KOPT-K1 (cell line): Measurements from ENCODE around the gene SLC25A41.

Experiments used
- H3K27ac ChIP-seq: fragments of 200-600 bp; sonication (generic); 2 replicates; pipeline ENCODE4 v1.5.1; 2016; ENCODE audit warnings: antibody characterized with exemption, mild to moderate bottlenecking, low read depth, low read length; ENCODE audit not compliant: poor library complexity, severe bottlenecking
- H3K36me3 ChIP-seq: fragments of 200-600 bp; sonication (generic); 2 replicates; pipeline ENCODE4 v1.5.1; 2017; ENCODE audit warnings: antibody characterized with exemption, mild to moderate bottlenecking, low read length, moderate library complexity; ENCODE audit not compliant: insufficient read depth
- H3K9me3 ChIP-seq: fragments of 200-600 bp; sonication (generic); 2 replicates; pipeline ENCODE4 v1.5.1; 2017; ENCODE audit warnings: antibody characterized with exemption, low read length, mild to moderate bottlenecking; ENCODE audit not compliant: insufficient read depth, poor library complexity, severe bottlenecking

SLC25A41 gene

DNA sequence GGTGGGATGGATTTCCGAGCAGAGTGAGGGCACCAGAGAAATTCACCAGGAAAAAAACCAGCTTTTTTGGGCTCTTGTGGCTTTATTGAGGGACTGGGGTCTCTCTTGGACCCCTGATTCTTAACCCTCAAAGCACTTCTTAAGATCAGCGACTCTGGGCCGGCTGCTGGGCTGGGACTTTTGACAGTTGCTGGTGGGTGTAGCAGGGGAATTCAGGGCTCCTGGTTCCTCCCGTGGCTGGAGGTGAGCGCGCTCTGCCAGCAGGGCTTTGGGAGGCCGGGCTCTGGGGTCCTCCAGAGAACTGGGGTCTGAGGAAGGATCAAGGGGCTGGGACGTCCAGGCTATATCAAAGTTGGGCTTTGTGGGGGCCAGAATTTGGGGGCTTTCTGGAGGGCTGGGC, 33.8 kb upstream of the SLC25A41 start:
- Histone ChIP-seq H3K36me3 (peaks cover 45% of the 10 kb centered on the region), H3K9me3 (no peaks in the 10 kb centered on the region), H3K27ac (no peak overlapping the region)

DNA sequence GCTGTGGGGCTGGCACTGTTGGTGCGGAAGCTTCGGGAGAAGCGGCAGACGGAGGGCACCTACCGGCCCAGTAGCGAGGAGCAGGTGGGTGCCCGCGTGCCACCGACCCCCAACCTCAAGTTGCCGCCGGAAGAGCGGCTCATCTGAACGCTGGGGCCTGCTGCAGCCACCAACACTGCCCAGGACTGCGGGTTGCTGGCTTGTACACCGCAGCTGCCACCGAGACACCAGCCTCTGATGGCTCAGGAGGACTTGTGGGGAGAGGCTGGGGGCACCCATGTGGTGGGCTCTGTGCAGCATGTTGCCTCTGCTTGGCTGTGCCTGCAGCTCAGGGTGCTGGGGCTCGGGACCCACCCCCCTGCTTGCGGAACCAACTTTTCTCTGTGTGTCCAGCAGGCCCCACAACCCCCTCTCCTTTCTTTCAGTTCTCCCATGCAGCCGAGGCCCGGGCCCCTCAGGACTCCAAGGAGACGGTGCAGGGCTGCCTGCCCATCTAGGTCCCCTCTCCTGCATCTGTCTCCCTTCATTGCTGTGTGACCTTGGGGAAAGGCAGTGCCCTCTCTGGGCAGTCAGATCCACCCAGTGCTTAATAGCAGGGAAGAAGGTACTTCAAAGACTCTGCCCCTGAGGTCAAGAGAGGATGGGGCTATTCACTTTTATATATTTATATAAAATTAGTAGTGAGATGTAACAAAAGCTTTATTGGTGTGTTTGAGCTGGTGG, 33.1 kb upstream of the SLC25A41 start:
- Histone ChIP-seq H3K36me3 (peaks cover 42% of the 10 kb centered on the region), H3K9me3 (no peaks in the 10 kb centered on the region), H3K27ac (no peak overlapping the region)

DNA sequence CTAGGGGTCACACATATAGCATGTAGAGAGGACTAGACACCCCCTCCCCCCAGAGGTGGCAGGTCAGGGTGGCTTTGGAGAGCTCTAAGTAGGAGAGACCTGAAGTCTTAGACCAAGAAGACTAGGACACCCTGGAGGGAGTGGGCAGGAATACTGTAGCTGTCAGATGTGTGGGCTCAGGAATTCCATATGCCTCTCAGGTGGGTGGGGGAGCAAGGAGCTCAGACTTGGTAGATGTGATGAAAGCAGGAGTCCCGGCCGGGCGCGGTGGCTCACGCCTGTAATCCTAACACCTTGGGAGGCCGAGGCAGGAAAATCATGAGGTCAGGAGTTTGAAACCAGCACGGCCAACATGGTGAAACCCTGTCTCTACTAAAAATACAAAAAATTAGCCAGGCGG, 32.1 kb upstream of the SLC25A41 start:
- peaks cover 34% of the 10 kb centered on the region; the same call in 1 of the 2 replicates for H3K36me3 ChIP-seq
- no peak overlapping the region for H3K27ac ChIP-seq
- no peaks in the 10 kb centered on the region for H3K9me3 ChIP-seq

DNA sequence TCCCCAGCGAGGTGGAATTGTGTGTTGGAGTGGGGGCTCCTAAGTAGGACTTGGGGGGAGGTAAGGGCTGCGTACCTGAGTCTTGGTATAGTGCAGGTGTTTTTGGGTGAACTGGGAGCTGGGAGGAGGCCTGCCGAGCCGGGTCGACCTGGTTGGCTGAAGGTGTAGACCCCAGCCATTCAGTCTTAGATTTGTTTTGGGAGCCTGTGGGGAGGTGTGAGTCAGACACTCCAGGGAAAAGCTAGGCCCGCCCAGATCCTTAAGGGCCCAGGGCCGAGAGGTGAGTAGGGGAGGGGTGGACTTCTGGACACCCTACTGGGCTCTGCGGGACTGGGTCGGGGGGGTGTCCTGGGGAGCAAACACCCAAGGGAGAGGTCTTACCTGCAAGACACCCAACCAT, 31.4 kb upstream of the SLC25A41 start:
- Histone ChIP-seq H3K9me3 (no peaks in the 10 kb centered on the region), H3K27ac (no peak overlapping the region), H3K36me3 (peaks cover 29% of the 10 kb centered on the region; the same call in 1 of the 2 replicates)

DNA sequence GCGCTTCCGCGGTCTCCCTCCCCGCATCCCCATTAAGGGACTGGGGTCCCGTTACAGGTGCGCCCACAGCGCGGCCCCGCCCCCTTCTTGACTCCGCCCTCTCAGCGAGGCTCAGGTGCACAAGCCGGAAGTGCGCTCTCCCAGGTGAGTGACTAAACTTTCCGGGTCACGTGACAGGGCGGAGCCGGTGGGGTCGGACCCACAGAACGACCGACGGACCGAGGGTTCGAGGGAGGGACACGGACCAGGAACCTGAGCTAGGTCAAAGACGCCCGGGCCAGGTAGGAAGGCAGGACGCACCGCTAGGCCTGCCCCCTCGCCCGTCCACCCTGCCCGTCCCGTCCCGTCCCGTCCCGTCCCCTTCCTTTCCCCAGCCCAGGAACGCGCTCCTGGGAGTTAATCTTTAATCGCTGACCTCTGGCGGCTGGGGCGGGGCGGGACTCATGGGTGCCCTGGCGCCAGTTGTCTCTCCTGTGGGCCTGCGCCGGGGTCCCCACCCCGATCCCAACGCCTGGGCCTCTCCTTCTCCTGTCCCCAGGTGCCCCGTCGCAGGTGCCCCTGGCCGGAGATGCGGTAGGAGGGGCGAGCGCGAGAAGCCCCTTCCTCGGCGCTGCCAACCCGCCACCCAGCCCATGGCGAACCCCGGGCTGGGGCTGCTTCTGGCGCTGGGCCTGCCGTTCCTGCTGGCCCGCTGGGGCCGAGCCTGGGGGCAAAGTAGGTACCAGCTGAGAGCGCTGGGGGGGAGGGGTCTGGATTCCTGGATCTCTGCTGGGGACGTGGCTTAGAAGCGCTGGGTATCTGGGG, 30.7 kb upstream of the SLC25A41 start, which contains the start of gene CRB3:
TSS of gene CRB3 (plus strand) at position 202 of the 804 bp plus-strand sequence. CDS start at position 633, 431 bp downstream.
- Histone ChIP-seq H3K9me3 (no peaks in the 10 kb centered on the region), H3K36me3 (peaks cover 22% of the 10 kb centered on the region; the same call in 1 of the 2 replicates), H3K27ac (no peak within 1 kb of the TSS)

DNA sequence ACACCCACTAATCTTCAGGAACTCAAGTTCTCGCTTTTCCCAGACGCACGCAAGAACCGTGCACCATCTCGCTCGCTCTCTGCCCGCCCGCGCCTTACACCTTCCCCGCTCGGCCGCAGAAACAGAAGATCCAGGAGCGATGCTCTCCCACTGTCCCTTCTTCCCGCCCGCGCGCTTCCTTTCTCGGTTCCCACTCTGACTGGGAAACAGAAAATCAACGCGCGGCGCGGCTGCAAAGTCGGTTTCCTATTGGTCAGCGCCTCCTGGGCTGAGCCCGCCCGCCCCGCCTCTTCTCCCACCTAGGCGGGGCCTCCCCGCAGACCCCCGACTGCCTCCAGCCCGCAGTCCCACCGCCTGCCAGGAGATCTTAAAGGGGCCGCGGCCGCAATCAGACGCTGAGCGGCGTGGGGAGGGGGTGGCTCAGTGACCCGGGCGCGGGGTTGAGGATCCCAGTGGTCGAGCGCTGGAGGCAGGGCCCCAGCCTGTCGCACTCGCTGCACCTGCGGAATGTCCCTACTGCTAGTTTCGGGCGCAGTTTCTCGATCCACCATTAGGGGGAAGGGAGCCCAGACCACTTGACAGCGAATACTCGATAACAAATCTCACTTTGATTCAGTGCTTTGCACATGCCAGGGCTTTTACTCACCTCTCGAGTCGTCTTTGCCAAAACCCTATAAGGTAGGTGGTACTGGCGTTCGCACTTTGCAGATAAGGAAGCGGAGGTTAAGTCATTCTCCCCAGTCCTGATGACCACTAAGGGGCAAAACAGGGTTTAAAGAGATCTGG, 26.7 kb upstream of the SLC25A41 start:
- H3K36me3 ChIP-seq: peaks cover 10% of the 10 kb centered on the region; the same call in 1 of the 2 replicates
- no peaks in the 10 kb centered on the region for H3K9me3 ChIP-seq
- H3K27ac ChIP-seq: peak overlapping the region; percentile 76

DNA sequence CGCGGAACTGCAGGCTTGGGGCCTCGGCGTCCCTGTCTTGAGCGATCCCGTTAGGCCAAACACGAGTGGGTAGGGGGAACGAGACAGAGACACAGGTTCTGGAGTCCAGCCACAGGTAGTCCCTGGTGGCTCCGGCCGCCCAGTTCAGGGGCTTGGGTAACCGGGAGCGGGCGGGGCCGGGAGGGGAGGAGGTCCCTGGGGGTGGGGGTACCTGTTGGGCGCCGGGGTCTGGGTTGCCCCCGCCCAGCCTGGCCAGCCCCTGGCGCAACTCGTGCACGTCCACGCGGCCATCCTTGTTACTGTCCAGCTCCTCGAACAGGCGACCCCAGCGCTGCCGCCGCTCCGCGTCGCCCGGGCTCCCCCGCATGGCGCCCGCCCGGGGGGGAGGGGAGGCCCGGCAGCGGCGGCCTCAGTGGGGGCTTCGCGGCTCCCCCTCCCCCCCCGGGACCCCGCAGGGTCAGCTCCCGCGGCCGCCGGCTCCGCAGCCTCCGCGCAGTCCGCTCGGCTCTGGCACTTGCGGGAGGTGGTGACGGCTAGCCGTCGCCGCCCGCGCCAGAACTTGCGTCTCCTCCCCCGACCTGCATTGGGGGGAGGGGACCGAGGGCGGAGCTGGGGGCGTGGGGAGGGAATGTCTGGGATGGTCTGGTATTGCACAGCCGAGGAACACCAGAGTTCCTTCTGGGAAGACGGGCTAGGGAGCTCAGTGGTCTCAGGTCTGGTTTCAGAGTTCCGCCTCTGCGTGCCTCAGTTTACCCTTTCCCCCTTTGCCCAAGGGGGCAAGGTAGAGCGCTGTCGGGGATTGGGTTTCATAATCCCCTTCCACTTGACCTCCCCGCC, 25.9 kb upstream of the SLC25A41 start, which contains the start of gene SLC25A23:
TSS of gene SLC25A23 (minus strand) at position 531 of the 837 bp plus-strand sequence. CDS start at position 367, 164 bp downstream.
- peak within 1 kb of the TSS; percentile 76 for H3K27ac ChIP-seq
- H3K36me3 ChIP-seq: peaks cover 18% of the 10 kb centered on the region
- peaks cover 6% of the 10 kb centered on the region for H3K9me3 ChIP-seq

DNA sequence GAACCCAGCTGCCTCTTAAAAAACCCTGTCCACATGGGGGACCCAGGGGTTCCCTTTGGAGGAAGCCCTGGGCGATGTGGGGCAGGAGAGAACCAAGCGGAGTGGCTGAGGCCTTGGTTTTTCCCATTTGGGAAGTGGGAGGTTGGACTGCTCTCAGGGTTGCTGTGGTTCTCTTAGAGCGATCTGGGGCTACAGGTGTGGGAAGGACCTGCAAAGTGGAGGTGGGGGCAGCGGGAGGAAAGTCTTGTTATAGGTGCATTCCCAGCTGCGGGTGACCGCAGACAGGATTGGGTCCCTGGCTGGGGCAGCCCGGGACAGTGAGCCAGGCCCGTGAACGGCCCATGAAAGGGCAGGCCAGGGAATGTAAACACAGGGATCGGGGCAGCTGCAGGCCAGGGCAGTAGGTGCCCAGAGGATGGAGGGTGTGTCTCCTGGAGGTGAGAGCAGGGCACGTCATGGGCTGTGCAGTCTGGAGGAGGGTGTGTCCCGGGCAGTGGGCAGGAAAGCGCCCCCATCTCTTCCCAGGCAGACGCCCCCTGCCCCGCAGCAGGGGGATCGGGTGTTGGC, 25.2 kb upstream of the SLC25A41 start:
- Histone ChIP-seq H3K27ac (peak overlapping the region; percentile 76), H3K9me3 (peaks cover 13% of the 10 kb centered on the region), H3K36me3 (peaks cover 25% of the 10 kb centered on the region)

DNA sequence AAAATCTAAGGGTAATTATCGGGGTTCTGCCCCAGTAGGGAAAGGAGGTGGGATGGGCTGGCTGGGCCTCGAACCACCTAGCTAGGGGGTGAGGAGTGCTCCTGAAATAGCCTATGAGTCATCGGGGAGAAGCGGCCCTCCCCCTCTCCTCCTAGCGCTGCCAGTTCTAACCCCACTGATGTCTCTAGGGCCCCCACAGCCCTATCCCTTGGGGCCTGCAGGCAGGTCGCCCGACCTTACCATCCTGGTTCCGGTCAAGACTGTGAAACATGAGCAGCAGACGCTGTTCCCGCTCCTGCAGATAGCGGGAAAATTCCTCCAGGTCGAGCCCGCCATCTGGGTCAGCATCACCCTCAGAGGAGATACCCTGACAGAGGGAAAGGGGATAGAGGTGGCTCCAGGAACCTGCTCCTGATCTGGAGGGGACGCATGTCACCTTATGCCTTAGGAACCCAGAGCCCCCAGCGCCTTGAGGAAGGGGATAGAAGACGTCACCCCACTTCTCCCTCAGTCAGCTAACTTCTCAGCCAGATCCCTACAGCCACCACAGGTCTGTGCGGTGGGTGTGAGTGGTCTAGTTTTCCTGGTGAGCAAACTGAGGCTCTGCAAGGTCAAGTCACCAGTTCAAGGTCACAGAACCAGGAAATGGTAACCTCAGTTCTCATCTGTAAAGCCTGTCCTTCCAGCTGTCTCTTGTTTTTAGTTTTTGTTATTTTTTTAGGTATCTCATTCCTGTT, 24.6 kb upstream of the SLC25A41 start:
- peak overlapping the region; percentile 76 for H3K27ac ChIP-seq
- H3K36me3 ChIP-seq: peaks cover 30% of the 10 kb centered on the region
- peaks cover 15% of the 10 kb centered on the region for H3K9me3 ChIP-seq

DNA sequence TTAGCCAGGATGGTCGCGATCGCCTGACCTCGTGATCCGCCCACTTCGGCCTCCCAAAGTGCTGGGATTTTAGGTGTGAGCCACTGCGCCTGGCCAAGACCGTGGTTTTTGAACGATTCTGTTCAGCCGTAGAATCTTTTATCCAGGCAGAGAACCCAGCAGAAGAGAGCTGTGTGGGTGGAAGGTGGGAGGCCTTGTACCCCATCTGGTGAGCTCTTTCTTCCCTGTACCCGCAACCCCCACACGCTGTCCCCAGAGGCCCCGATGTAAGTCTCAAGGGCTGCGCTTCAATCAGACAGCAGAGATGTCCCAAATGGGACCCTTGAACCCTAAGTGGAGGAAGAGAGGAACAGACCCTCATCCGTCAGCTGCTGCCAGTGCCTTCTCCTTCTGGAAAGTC, 22.4 kb upstream of the SLC25A41 start:
- H3K36me3 ChIP-seq: peaks cover 37% of the 10 kb centered on the region
- H3K9me3 ChIP-seq: peaks cover 15% of the 10 kb centered on the region
- H3K27ac ChIP-seq: no peak overlapping the region

DNA sequence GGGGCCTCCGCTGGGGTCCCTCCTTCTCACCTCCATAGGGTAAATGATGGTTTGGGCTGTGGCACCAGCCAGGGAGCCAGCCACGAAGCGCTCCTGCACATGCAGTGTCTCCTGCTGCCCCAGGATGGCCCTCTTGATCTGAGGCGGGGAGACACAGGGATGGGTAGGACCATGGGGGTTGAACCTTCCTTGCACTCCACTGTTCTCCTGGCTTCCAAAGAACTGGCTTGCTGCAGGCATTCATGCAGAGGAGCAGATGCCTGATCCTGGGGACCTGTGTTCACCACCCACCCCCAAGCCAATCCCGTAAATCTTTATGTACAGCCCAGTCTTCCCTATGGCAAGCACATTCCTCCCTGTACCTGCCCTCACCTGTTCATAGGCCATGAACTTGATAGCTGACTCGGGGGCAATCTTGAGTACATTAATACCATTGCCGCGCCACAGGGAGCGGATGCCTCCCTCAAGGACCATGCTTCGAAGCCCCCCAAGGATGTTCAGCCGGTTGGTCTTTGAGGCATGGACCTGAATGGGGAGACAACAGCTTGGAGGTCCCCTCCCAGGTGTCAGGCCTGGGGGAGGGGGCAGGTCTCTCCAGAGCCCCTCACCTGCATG, 20.5 kb upstream of the SLC25A41 start:
- H3K27ac ChIP-seq: no peak overlapping the region
- peaks cover 15% of the 10 kb centered on the region for H3K9me3 ChIP-seq
- H3K36me3 ChIP-seq: peaks cover 37% of the 10 kb centered on the region

DNA sequence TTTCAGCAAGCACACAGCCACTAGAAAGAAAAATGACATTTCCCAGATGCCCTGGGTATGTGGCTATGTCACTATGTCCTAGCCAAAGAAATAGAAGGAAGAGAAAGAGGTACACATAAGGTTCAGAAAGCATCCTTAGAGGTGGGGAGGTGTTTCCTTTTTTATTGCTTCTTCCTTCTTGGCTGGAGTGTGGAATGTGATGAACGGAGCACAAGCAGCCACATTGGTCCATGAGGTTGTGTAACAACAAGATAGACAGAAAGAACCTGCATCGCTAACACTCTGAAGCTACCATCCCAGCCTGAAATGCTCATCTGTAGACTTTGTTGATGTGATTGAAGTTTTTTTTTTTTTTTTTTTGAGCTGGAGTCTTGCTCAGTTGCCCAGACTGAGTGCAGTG, 19.3 kb upstream of the SLC25A41 start:
- peaks cover 15% of the 10 kb centered on the region for H3K9me3 ChIP-seq
- H3K27ac ChIP-seq: no peak overlapping the region
- H3K36me3 ChIP-seq: peaks cover 37% of the 10 kb centered on the region

DNA sequence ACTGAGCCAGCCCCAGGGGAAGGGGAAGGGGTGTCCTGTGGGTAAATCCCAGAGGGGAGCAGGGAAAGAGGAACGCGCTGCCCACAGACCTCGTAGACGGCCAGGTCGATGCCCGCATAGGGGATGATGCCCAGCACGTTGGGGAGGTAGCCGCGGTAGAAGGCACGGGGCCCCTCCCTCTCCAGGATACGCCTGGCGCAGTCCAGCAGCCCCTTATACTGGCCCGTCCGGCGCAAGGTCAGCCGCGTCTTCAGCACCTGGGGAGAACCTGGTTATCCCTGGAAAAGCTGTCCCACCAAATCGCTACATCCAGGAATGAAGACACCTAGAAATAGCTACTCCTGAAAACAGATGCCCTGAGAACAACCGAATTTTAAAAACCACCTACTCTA, 18.7 kb upstream of the SLC25A41 start:
- Histone ChIP-seq H3K27ac (no peak overlapping the region), H3K36me3 (peaks cover 37% of the 10 kb centered on the region), H3K9me3 (peaks cover 15% of the 10 kb centered on the region)
